WTC11 (cell line): ENCODE data around the gene KATNBL1. TPM values are rescaled to one million over a fixed set of nuclear protein-coding genes. Genes with fewer than 3 reads are reported as not detected.

Experiments
- ATAC-seq: fragments of 200-7000 bp; cut with Tn5 transposase; 2 replicates; pipeline ENCODE4 v1.10.0; 2021; ENCODE audit warnings: mild to moderate bottlenecking, moderate library complexity
- CTCF ChIA-PET: fragments of 300-600 bp; sonication (Branson Sonifier 250); formaldehyde crosslinking; loops from one replicate; lab custom pipeline; 2021; ENCODE audit warnings: antibody characterized with exemption; lab: Charles Lee
- POLR2A ChIA-PET: fragments of 350-600 bp; sonication (Branson Sonifier 250); formaldehyde crosslinking; loops from one replicate; lab custom pipeline; 2021; ENCODE audit warnings: antibody characterized with exemption; lab: Charles Lee
- DNase-seq: peaks from one replicate; pipeline ENCODE4 v3.0.0; 2021; ENCODE audit warnings: low spot score
- H3K27ac Mint-ChIP-seq: 2 replicates; pipeline ENCODE4 v1.8.0; 2021; ENCODE audit warnings: mixed read lengths
- H3K27me3 Mint-ChIP-seq: 2 replicates; pipeline ENCODE4 v1.8.0; 2021; ENCODE audit warnings: low read depth, mild to moderate bottlenecking, moderate library complexity, mixed read lengths
- H3K36me3 Mint-ChIP-seq: 2 replicates; pipeline ENCODE4 v1.8.0; 2021; ENCODE audit warnings: mixed read lengths
- H3K4me1 Mint-ChIP-seq: 2 replicates; pipeline ENCODE4 v1.8.0; 2022; ENCODE audit warnings: mixed read lengths
- H3K4me3 Mint-ChIP-seq: 2 replicates; pipeline ENCODE4 v1.8.0; 2021; ENCODE audit warnings: mild to moderate bottlenecking, moderate library complexity, mixed read lengths
- H3K9me3 Mint-ChIP-seq: 2 replicates; pipeline ENCODE4 v1.8.0; 2021; ENCODE audit warnings: mixed read lengths
- E2F5 ChIP-seq: sonication (generic); formaldehyde crosslinking; IDR thresholded peaks from 2 replicates; pipeline ENCODE4 v1.8.1; 2022; ENCODE audit warnings: mild to moderate bottlenecking, moderate library complexity, missing genetic modification reagents
- ESRRA ChIP-seq: sonication (generic); formaldehyde crosslinking; IDR thresholded peaks from 2 replicates; pipeline ENCODE4 v1.8.1; 2022; ENCODE audit warnings: mild to moderate bottlenecking, missing genetic modification reagents, borderline replicate concordance
- HMGXB4 ChIP-seq: sonication (generic); formaldehyde crosslinking; IDR thresholded peaks from 2 replicates; pipeline ENCODE4 v1.8.1; 2023; ENCODE audit warnings: mild to moderate bottlenecking, moderate library complexity, missing genetic modification reagents
- MAX ChIP-seq: sonication (generic); formaldehyde crosslinking; IDR thresholded peaks from 2 replicates; pipeline ENCODE4 v1.8.0; 2022; ENCODE audit warnings: mild to moderate bottlenecking, missing genetic modification reagents
- NFATC4 ChIP-seq: fragments of 250-450 bp; sonication (Bioruptor Pico); IDR thresholded peaks from 2 replicates; pipeline ENCODE4 v1.9.0; 2021; ENCODE audit warnings: mild to moderate bottlenecking
- NFYB ChIP-seq: sonication (generic); formaldehyde crosslinking; conservative IDR thresholded peaks from 2 replicates; pipeline ENCODE4 v1.8.0; 2022; ENCODE audit warnings: low read depth, missing genetic modification reagents
- PRDM15 ChIP-seq: sonication (generic); formaldehyde crosslinking; IDR thresholded peaks from 2 replicates; pipeline ENCODE4 v1.8.0; 2022; ENCODE audit warnings: missing genetic modification reagents
- ZNF219 ChIP-seq: sonication (generic); formaldehyde crosslinking; IDR thresholded peaks from 2 replicates; pipeline ENCODE4 v1.8.0; 2023; ENCODE audit warnings: missing genetic modification reagents, mild to moderate bottlenecking, borderline replicate concordance
- ZNF532 ChIP-seq: fragments of 250-450 bp; sonication (Bioruptor Pico); IDR thresholded peaks from 2 replicates; pipeline ENCODE4 v1.9.0; 2021; ENCODE audit warnings: mild to moderate bottlenecking, borderline replicate concordance
- total RNA-seq: library from RNA; stranded (reverse); gene quantifications from 3 replicates; pipeline ENCODE4 v1.2.3, GENCODE V29; 2021

The KATNBL1 gene
- total RNA-seq, 1 experiment from 2014 or later: 45.8 TPM

- CTCF ChIA-PET: no interaction called here
Observed at GRCh38 chr15:34217587-34218225, 7.8 kb upstream of the KATNBL1 start.

GRCh38 chr15:34216527-34217270 lies 6.8 kb upstream of the KATNBL1 start:
- Mint-ChIP-seq H3K27ac (no peak overlapping the region), H3K27me3 (no peaks in the 10 kb centered on the region), H3K36me3 (no peaks in the 10 kb centered on the region), H3K4me3 (no peak overlapping the region), H3K4me1 (peaks cover 36% of the 10 kb centered on the region), H3K9me3 (peaks cover 3% of the 10 kb centered on the region; the same call in 1 of the 2 replicates)
- POLR2A ChIA-PET: no interaction called here
- ATAC-seq (no peak), DNase-seq (no peak)
- CTCF ChIA-PET: interaction anchor here (1.1 to 1.5 kb wide), 3 partner anchors 8 to 107 kb away, joined by 3 to 6 read pairs (median 4); partner anchors contain the start of gene EMC4
- no peak for TF ChIP-seq ZNF532
- no peak for TF ChIP-seq E2F5 (CRISPR knock-in tag)
- no peak for TF ChIP-seq PRDM15 (CRISPR knock-in tag)
- no peak for TF ChIP-seq ESRRA (CRISPR knock-in tag)
- no peak for TF ChIP-seq NFYB

More at GRCh38 chr15:34217587-34218225, 7.8 kb upstream of the KATNBL1 start:
- Mint-ChIP-seq H3K36me3 (no peaks in the 10 kb centered on the region), H3K4me1 (peaks cover 26% of the 10 kb centered on the region), H3K27ac (no peak overlapping the region), H3K9me3 (peaks cover 3% of the 10 kb centered on the region; the same call in 1 of the 2 replicates), H3K27me3 (no peaks in the 10 kb centered on the region), H3K4me3 (no peak overlapping the region)
- POLR2A ChIA-PET: no interaction called here
- no peak for ATAC-seq
- TF ChIP-seq NFATC4 (CRISPR knock-in tag) (no peak), ZNF532 (no peak), MAX (no peak), HMGXB4 (no peak), ZNF219 (CRISPR knock-in tag) (no peak)
- no peak for DNase-seq
